Gastrocnemius medialis (tissue), 4 donors: ENCODE results near the gene FPGT. TPM values are rescaled to one million over a fixed set of nuclear protein-coding genes. Genes with fewer than 3 reads are reported as not detected.

Experiments
- ATAC-seq, 2 donors: fragments of 150-250 bp; one replicate each; pipeline ENCODE4 v1.9.1; 2016
- DNase-seq, 2 donors: peaks; one replicate each; pipeline ENCODE4 v3.0.0-alpha.2; 2019
- H3K27ac ChIP-seq, 4 donors: fragments of 200-600 bp; sonication (generic); 1 replicate in 1 of 4; 2 replicates in 3 of 4; pipeline ENCODE4 v1.5.1; 2016 to 2018; ENCODE audit warnings: mild to moderate bottlenecking in 2 of 4, moderate library complexity in 1 of 4
- H3K27me3 ChIP-seq, 3 donors: fragments of 200-600 bp; sonication (generic) in 2 of 3; 1 replicate in 1 of 3; 2 replicates in 2 of 3; pipeline versions ENCODE4 v1.5.1 to v1.6.0; 2016 to 2019; ENCODE audit warnings: mild to moderate bottlenecking in 1 of 3, moderate library complexity in 1 of 3
- H3K36me3 ChIP-seq, 2 donors: fragments of 200-600 bp; sonication (generic) in 1 of 2; one replicate each; pipeline ENCODE4 v1.5.1; 2017 to 2018
- H3K4me1 ChIP-seq, 2 donors: fragments of 200-600 bp; sonication (generic) in 1 of 2; one replicate each; pipeline ENCODE4 v1.5.1; 2016 to 2017; ENCODE audit warnings: mild to moderate bottlenecking in 2 of 2
- H3K4me3 ChIP-seq, 4 donors: fragments of 200-600 bp; sonication (generic) in 3 of 4; 1 replicate in 1 of 4; 2 replicates in 3 of 4; pipeline ENCODE4 v1.5.1; 2016 to 2019; ENCODE audit warnings: mild to moderate bottlenecking in 2 of 4
- H3K9me3 ChIP-seq, 3 donors: fragments of 200-600 bp; sonication (generic) in 2 of 3; 1 replicate in 1 of 3; 2 replicates in 2 of 3; pipeline ENCODE4 v1.5.1; 2016 to 2019
- POLR2A ChIP-seq, 2 donors: fragments of 450-650 bp; IDR thresholded peaks; one replicate each; pipeline ENCODE4 v1.6.1; 2017; ENCODE audit warnings: antibody characterized with exemption in 2 of 2, mild to moderate bottlenecking in 2 of 2, moderate library complexity in 2 of 2
- in situ Hi-C, 4 donors: fragments of 200-750 bp; cut with MboI; loops; one replicate each; pipeline versions ENCODE4 v1.15.0 to v1.8.0; 2017; ENCODE audit warnings: low sequenced_read_pairs in 4 of 4
- intact Hi-C: fragments of 100-400 bp; cut with DNase I; formaldehyde crosslinking; loops from one replicate; pipeline ENCODE4 v1.15.1; 2023; ENCODE audit warnings: low total_unique reads
- total RNA-seq, 4 donors: library from RNA; depleted of rRNA; stranded (reverse); fragments of >200 nt; gene quantifications; one replicate each; pipeline versions ENCODE4 v1.1.0 to v1.2.3, GENCODE V29; 2016
- TF ChIP-seq, protein P1 (sequence below), 5 experiments: fragments of 450-650 bp in 3 of 5; fragments of 200-600 bp in 2 of 5; sonication (generic) in 2 of 5; IDR thresholded peaks in 4 of 5; conservative IDR thresholded peaks in 1 of 5; 1 replicate in 4 of 5; 2 replicates in 1 of 5; pipeline ENCODE4 v1.5.1; 2016 to 2019; ENCODE audit warnings: antibody characterized with exemption in 5 of 5, mild to moderate bottlenecking in 3 of 5, moderate library complexity in 3 of 5

FPGT gene
- total RNA-seq, 4 donors from 2014 or later, result 2.7 to 6.0 (median 3.3) TPM

- no peaks in the 10 kb centered on the region for H3K4me1 ChIP-seq
- no peak overlapping the region for H3K27ac ChIP-seq
- in situ Hi-C loops, result no loop called here
- DNase-seq (no peak), ATAC-seq (no peak)
- intact Hi-C loops, result no loop called here
- no peaks in the 10 kb centered on the region for H3K9me3 ChIP-seq
- no peak for TF ChIP-seq POLR2A (IDR thresholded peaks at IDR 0.05)
- TF ChIP-seq, protein P1, sequence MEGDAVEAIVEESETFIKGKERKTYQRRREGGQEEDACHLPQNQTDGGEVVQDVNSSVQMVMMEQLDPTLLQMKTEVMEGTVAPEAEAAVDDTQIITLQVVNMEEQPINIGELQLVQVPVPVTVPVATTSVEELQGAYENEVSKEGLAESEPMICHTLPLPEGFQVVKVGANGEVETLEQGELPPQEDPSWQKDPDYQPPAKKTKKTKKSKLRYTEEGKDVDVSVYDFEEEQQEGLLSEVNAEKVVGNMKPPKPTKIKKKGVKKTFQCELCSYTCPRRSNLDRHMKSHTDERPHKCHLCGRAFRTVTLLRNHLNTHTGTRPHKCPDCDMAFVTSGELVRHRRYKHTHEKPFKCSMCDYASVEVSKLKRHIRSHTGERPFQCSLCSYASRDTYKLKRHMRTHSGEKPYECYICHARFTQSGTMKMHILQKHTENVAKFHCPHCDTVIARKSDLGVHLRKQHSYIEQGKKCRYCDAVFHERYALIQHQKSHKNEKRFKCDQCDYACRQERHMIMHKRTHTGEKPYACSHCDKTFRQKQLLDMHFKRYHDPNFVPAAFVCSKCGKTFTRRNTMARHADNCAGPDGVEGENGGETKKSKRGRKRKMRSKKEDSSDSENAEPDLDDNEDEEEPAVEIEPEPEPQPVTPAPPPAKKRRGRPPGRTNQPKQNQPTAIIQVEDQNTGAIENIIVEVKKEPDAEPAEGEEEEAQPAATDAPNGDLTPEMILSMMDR (IDR thresholded peaks at IDR 0.05 in 4 of 5, conservative IDR thresholded peaks at IDR 0.05 in 1 of 5), result no peak
- H3K36me3 ChIP-seq, result peaks cover 0 to 33% of the 10 kb centered on the region in 2 donors
- H3K27me3 ChIP-seq, result no peaks in the 10 kb centered on the region
- H3K4me3 ChIP-seq, result no peak overlapping the region
Measured at GRCh38 chr1:74205266-74205665, 7.2 kb downstream of the FPGT start.

DNA sequence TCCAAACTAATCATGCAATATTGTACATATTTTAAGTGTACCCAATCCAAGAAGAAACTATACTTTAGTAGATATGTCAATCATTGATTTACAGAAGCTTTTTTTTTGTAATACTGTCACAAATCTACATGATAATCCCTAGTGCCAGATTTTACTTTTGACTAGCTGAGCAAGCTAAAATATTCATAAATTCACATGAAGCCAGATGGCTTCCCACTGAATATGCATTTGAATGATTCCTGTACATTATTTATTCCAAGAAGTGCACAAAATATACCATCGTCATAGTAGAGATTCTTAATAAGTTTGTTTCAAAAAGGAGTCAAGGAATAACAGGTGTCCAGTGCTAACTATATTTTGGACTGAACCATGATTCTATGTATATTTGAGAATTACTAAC is 17.2 kb downstream of the FPGT start:
- in situ Hi-C loops, result no loop called here

DNA sequence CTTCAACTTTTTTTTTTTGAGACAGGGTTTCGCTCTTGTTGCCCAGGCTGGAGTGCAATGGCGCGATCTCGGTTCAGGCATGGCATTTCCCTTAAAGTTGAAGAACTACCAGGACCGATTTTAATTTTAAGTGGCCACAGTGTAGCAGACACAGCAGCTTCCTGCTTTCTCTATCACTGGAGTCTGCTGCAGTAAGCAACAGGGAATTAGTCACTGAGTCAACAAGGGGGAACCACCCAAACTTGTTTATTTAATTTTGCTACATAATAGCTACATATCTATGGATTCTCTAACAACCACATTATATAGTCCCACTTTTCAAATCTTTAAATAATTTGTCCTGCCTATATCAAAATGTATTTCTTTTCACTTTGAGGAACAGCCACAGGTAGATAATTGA is 24.7 kb downstream of the FPGT start:
- H3K4me3 ChIP-seq, result no peak overlapping the region
- H3K27ac ChIP-seq, result no peak overlapping the region
- intact Hi-C loops (no loop called here), in situ Hi-C loops (no loop called here)
- DNase-seq (no peak), ATAC-seq (no peak)
- no peaks in the 10 kb centered on the region for H3K9me3 ChIP-seq
- no peaks in the 10 kb centered on the region for H3K4me1 ChIP-seq
- H3K27me3 ChIP-seq, result no peaks in the 10 kb centered on the region
- H3K36me3 ChIP-seq, result no peaks in the 10 kb centered on the region
- TF ChIP-seq, protein P1 (IDR thresholded peaks at IDR 0.05 in 4 of 5, conservative IDR thresholded peaks at IDR 0.05 in 1 of 5), result no peak
- TF ChIP-seq POLR2A (IDR thresholded peaks at IDR 0.05), result no peak

More for the DNA sequence above, 17.2 kb downstream of the FPGT start:
- H3K4me3 ChIP-seq, result no peak overlapping the region
- no peak overlapping the region for H3K27ac ChIP-seq
- H3K36me3 ChIP-seq, result no peaks in the 10 kb centered on the region
- ATAC-seq (no peak), DNase-seq (no peak)
- intact Hi-C loops, result no loop called here
- no peaks in the 10 kb centered on the region for H3K4me1 ChIP-seq
- no peaks in the 10 kb centered on the region for H3K27me3 ChIP-seq
- no peaks in the 10 kb centered on the region for H3K9me3 ChIP-seq
- TF ChIP-seq, protein P1 (IDR thresholded peaks at IDR 0.05 in 4 of 5, conservative IDR thresholded peaks at IDR 0.05 in 1 of 5), result no peak
- no peak for TF ChIP-seq POLR2A (IDR thresholded peaks at IDR 0.05)

GRCh38 chr1:74223453-74223852 is 25.4 kb downstream of the FPGT start:
- in situ Hi-C loops (no loop called here), intact Hi-C loops (no loop called here)
- Histone ChIP-seq H3K9me3 (no peaks in the 10 kb centered on the region), H3K4me1 (no peaks in the 10 kb centered on the region), H3K36me3 (no peaks in the 10 kb centered on the region), H3K27ac (no peak overlapping the region), H3K4me3 (no peak overlapping the region), H3K27me3 (no peaks in the 10 kb centered on the region)
- DNase-seq (no peak), ATAC-seq (no peak)
- TF ChIP-seq, protein P1 (IDR thresholded peaks at IDR 0.05 in 4 of 5, conservative IDR thresholded peaks at IDR 0.05 in 1 of 5), result no peak
- no peak for TF ChIP-seq POLR2A (IDR thresholded peaks at IDR 0.05)

DNA sequence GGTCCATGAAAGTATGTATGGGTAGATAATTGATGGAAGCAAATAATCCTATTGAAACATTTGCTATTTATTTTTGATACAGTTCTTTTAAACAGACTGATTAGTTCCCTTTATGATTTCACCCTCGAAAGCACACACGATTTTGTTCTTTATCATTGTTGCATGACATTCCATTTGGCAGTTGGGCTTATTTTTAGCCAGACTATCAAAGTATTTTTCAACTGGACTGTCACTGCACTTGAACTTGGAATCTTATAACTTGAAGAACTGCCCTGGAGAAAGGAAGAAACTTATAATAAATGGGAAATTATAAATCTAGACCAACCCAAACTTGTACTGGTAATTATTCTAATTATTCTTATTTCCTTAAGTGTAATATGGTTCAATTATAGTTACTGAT is 37.1 kb downstream of the FPGT start, which contains the start of gene TNNI3K:
TSS of gene TNNI3K (plus strand) at position 235 of the 400 bp plus-strand sequence. CDS start at position 300, 65 bp downstream.
- Histone ChIP-seq H3K9me3 (no peaks in the 10 kb centered on the region), H3K4me1 (no peaks in the 10 kb centered on the region), H3K36me3 (peaks cover 0 to 7% of the 10 kb centered on the region in 2 donors), H3K4me3 (no peak within 1 kb of the TSS), H3K27ac (no peak within 1 kb of the TSS), H3K27me3 (no peaks in the 10 kb centered on the region)
- no peak for DNase-seq
- TF ChIP-seq POLR2A (IDR thresholded peaks at IDR 0.05), result no peak
- TF ChIP-seq, protein P1 (IDR thresholded peaks at IDR 0.05 in 4 of 5, conservative IDR thresholded peaks at IDR 0.05 in 1 of 5), result no peak
- in situ Hi-C loops (no loop called here), intact Hi-C loops (no loop called here)
- ATAC-seq, result no peak
